Osteocyte (in vitro differentiated cells): Measurements from ENCODE around the gene CHKA. TPM values are rescaled to one million over a fixed set of nuclear protein-coding genes. Genes with fewer than 3 reads are reported as not detected.
A peak's percentile ranks its signal among the peaks of the same experiment; 100 is the strongest.

Experiments used
- DNase-seq: peaks from one replicate; pipeline ENCODE4 v3.0.0; 2021; ENCODE audit warnings: mixed read lengths; ENCODE audit not compliant: unreplicated experiment; ENCODE audit errors: extremely low spot score
- H3K27ac Mint-ChIP-seq: one replicate; pipeline ENCODE4 v1.8.0; 2021; ENCODE audit warnings: mild to moderate bottlenecking, mixed read lengths; ENCODE audit not compliant: unreplicated experiment
- H3K27me3 Mint-ChIP-seq: one replicate; pipeline ENCODE4 v1.8.0; 2021; ENCODE audit warnings: mixed read lengths; ENCODE audit not compliant: unreplicated experiment
- H3K36me3 Mint-ChIP-seq: one replicate; pipeline ENCODE4 v1.8.0; 2021; ENCODE audit warnings: mixed read lengths; ENCODE audit not compliant: unreplicated experiment
- H3K4me1 Mint-ChIP-seq: one replicate; pipeline ENCODE4 v1.8.0; 2021; ENCODE audit warnings: mixed read lengths; ENCODE audit not compliant: unreplicated experiment
- H3K4me3 Mint-ChIP-seq: one replicate; pipeline ENCODE4 v1.8.0; 2021; ENCODE audit warnings: mild to moderate bottlenecking, moderate library complexity, mixed read lengths; ENCODE audit not compliant: unreplicated experiment
- H3K9me3 Mint-ChIP-seq: one replicate; pipeline ENCODE4 v1.8.0; 2021; ENCODE audit warnings: mixed read lengths; ENCODE audit not compliant: unreplicated experiment
- total RNA-seq: library from RNA; stranded (reverse); gene quantifications from 2 replicates; pipeline ENCODE4 v1.2.1, GENCODE V29; 2021
- TF ChIP-seq, protein P1 (sequence below): fragments of 200-600 bp; sonication (generic); IDR thresholded peaks from 2 replicates; pipeline ENCODE4 v1.5.0; 2021; ENCODE audit warnings: antibody characterized with exemption, mild to moderate bottlenecking, moderate library complexity

CHKA gene
- total RNA-seq, 1 donor from 2014 or later, result 38.0 TPM

- TF ChIP-seq, protein P1, sequence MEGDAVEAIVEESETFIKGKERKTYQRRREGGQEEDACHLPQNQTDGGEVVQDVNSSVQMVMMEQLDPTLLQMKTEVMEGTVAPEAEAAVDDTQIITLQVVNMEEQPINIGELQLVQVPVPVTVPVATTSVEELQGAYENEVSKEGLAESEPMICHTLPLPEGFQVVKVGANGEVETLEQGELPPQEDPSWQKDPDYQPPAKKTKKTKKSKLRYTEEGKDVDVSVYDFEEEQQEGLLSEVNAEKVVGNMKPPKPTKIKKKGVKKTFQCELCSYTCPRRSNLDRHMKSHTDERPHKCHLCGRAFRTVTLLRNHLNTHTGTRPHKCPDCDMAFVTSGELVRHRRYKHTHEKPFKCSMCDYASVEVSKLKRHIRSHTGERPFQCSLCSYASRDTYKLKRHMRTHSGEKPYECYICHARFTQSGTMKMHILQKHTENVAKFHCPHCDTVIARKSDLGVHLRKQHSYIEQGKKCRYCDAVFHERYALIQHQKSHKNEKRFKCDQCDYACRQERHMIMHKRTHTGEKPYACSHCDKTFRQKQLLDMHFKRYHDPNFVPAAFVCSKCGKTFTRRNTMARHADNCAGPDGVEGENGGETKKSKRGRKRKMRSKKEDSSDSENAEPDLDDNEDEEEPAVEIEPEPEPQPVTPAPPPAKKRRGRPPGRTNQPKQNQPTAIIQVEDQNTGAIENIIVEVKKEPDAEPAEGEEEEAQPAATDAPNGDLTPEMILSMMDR, result no peak
- peaks cover 22% of the 10 kb centered on the region for H3K36me3 Mint-ChIP-seq
- no peaks in the 10 kb centered on the region for H3K9me3 Mint-ChIP-seq
- peak overlapping the region; percentile 38 for H3K27ac Mint-ChIP-seq
- no peak for DNase-seq
- no peak overlapping the region for H3K4me3 Mint-ChIP-seq
- peaks cover 7% of the 10 kb centered on the region for H3K4me1 Mint-ChIP-seq
- no peaks in the 10 kb centered on the region for H3K27me3 Mint-ChIP-seq
Measured at GRCh38 chr11:68053981-68054812, 67.0 kb downstream of the CHKA start.

DNA sequence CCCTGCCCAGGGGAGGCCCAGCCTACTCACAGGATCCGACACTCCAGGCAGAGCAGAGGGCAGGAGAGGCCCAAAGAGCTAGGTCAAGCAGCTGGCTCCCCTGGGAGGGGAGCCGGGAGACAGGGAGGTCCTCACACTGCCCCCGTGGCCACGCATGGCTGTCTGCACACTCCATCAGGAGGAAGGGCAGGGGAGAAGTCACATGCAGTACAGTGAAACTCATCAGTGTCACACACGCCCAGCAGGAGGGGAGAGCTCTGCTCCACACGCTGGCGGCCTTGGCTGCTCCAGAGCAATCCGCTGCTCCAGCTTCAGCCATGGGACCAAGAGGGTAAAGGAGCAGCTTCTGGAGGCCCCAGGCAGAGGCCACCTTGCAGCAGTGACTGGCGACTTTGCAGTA, 68.1 kb downstream of the CHKA start:
- Mint-ChIP-seq H3K27ac (no peak overlapping the region), H3K27me3 (no peaks in the 10 kb centered on the region), H3K4me3 (no peak overlapping the region), H3K36me3 (peaks cover 16% of the 10 kb centered on the region), H3K9me3 (no peaks in the 10 kb centered on the region), H3K4me1 (peaks cover 7% of the 10 kb centered on the region)
- DNase-seq, result no peak
- TF ChIP-seq, protein P1, result no peak

- Mint-ChIP-seq H3K4me1 (peaks cover 7% of the 10 kb centered on the region), H3K4me3 (no peak overlapping the region), H3K36me3 (peaks cover 10% of the 10 kb centered on the region), H3K27me3 (no peaks in the 10 kb centered on the region), H3K27ac (no peak overlapping the region), H3K9me3 (no peaks in the 10 kb centered on the region)
- no peak for DNase-seq
- TF ChIP-seq, protein P1, result no peak
Measured at GRCh38 chr11:68052137-68052873, 68.9 kb downstream of the CHKA start.

- no peak overlapping the region for H3K4me3 Mint-ChIP-seq
- no peaks in the 10 kb centered on the region for H3K27me3 Mint-ChIP-seq
- H3K4me1 Mint-ChIP-seq, result peaks cover 7% of the 10 kb centered on the region
- DNase-seq, result no peak
- H3K36me3 Mint-ChIP-seq, result peaks cover 4% of the 10 kb centered on the region
- TF ChIP-seq, protein P1, result no peak
- peak overlapping the region; percentile 4 for H3K27ac Mint-ChIP-seq
- no peaks in the 10 kb centered on the region for H3K9me3 Mint-ChIP-seq
Measured at GRCh38 chr11:68051191-68052136, 69.7 kb downstream of the CHKA start.
